Nasal cavity respiratory epithelium epithelial cell of viscerocranial mucosa (primary cell): ENCODE results near the gene BMF. TPM values are rescaled to one million over a fixed set of nuclear protein-coding genes. Genes with fewer than 3 reads are reported as not detected.

ENCODE experiments used
- total RNA-seq: library from RNA; depleted of rRNA; stranded (reverse); fragments of >200 nt; gene quantifications from 2 replicates; pipeline ENCODE4 v1.2.3, GENCODE V29; 2014

BMF gene
- 0.34 and 1.00 TPM in 2 replicates for total RNA-seq

DNA sequence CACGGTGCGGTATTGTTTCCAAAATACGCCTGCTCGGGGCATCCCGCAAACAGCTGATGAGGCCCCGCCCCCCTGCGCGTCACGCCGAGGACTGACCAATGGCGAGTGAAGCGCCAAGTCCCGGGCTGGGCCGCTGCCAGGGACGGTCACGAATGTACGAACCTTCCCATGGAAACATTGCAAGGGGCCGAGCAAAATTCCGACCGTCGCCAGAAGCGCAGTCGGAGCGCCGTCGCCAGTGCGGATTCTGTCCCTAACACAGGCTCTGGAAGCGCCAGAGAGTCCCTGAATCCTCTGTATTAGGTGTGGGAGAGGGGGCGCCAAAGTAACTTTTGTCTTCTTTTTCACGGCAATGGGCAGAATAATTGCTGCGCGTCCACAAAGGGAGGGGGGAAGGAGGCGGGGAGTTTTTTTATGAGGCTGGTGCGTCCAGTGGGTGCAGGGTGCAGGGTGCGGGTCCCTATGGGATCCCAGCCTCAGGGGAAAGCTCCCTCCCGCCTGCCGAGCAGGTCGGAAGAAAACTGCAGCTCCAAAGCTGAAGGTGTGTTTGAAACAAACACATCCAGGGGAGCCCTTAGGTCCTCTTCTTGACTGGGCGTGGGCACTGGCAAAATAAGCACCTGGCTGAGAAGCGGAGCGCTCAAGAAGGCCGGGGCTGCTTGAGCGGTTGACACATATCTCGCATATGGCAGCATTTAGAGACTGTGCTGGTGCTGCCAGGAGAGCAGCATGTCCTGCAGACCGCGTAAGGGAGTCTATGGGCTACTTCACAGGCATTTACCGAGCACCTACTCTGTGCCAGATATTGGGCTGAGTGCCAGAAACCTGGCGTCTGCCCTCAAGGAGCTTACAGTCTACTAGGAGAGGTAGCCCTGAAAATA lies at the start of gene BMF:
TSS of gene BMF (minus strand) at position 25 of the 881 bp plus-strand sequence. CDS start 2,793 bp downstream, outside the sequence.

GRCh38 chr15:40038638-40039543 lies 69.8 kb downstream of the BMF start, which contains the start of gene SRP14:
SRP14 (minus strand) TSS chr15:40039181; CDS start chr15:40039116, 65 bp downstream.

Other genes with a start within 250 kb of the BMF start
- 7.7 and 8.2 TPM in 2 replicates for gene GPR176, start 188.6 kb downstream of the BMF start, total RNA-seq
- 35.5 and 68.1 TPM in 2 replicates for gene EIF2AK4, start 174.8 kb downstream of the BMF start, total RNA-seq
- gene SRP14, start 69.7 kb downstream of the BMF start, total RNA-seq = 111 and 186 TPM in 2 replicates
- 0.64 and 0.68 TPM in 2 replicates for gene BUB1B, start 52.2 kb upstream of the BMF start, total RNA-seq
- gene PAK6, start 130.2 kb upstream of the BMF start, total RNA-seq = 10.6 and 20.3 TPM in 2 replicates
- not detected in 2 replicates for gene ANKRD63, start 174.2 kb upstream of the BMF start, total RNA-seq
- gene PLCB2, start 199.1 kb upstream of the BMF start, total RNA-seq = 0.14 TPM in 1 of 2 replicates, not detected in the other
- 11.6 and 12.7 TPM in 2 replicates for gene INAFM2, start 214.8 kb upstream of the BMF start, total RNA-seq
- gene CCDC9B, start 232.1 kb upstream of the BMF start, total RNA-seq = 9.9 and 29.4 TPM in 2 replicates
- not detected in 2 replicates for gene PHGR1, start 242.2 kb upstream of the BMF start, total RNA-seq
- under 0.01 and 0.21 TPM in 2 replicates for gene DISP2, start 249.3 kb upstream of the BMF start, total RNA-seq